Erythroblast (primary cell): ENCODE measurements around the gene C4orf51.
"Not testable (repeated sequence)": the region's sequence is repeated elsewhere in the genome, so short reads cannot be mapped to it uniquely, and the experiment has no call there.

Experiments used
- GATA1 ChIP-seq: IDR thresholded peaks from 2 replicates; pipeline ENCODE4 v1.6.1; 2011; ENCODE audit warnings: low read depth, mild to moderate bottlenecking, control low read depth, low read length, moderate library complexity
- POLR2A ChIP-seq: IDR thresholded peaks from 2 replicates; pipeline ENCODE4 v1.6.1; 2011; ENCODE audit warnings: mild to moderate bottlenecking, low read length

DNA sequence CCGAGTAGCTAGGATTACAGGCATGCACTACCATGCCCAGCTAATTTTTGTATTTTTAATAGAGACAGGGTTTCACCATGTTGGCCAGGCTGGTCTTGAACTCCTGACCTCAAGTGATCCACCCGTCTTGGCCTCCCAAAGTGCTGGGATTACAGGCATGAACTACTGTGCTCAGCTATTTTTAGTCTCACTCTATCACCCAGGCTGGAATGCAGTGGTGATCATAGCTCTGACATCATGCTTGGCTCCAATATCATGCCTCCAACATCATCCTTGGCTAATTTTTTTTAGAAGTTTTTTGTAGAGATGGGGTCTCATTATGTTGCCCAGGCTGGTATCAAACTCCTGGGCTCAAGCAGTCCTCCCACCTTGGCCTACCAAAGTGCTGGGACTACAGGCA lies 39.7 kb upstream of the C4orf51 start:
- not testable (repeated sequence) for TF ChIP-seq POLR2A, GATA1
